ENCODE measurements around the gene DUSP19. TPM values are rescaled to one million over a fixed set of nuclear protein-coding genes. Genes with fewer than 3 reads are reported as not detected.
A peak's percentile ranks its signal among the peaks of the same experiment; 100 is the strongest.

DUSP19 gene
- total and polyA plus RNA-seq, 2 experiments from 2014 or later = 1.2 to 4.7 TPM

GRCh38 chr2:183123117-183123958 is 44.8 kb downstream of the DUSP19 start:
- H3K4me2 ChIP-seq = peak overlapping the region; percentile 74
- peak overlapping the region; percentile 59 for H3K4me3 ChIP-seq
- no peak for TF ChIP-seq EZH2 (IDR thresholded peaks at IDR 0.05; ENCODE audit: borderline replicate concordance)
- TF ChIP-seq, protein P1, sequence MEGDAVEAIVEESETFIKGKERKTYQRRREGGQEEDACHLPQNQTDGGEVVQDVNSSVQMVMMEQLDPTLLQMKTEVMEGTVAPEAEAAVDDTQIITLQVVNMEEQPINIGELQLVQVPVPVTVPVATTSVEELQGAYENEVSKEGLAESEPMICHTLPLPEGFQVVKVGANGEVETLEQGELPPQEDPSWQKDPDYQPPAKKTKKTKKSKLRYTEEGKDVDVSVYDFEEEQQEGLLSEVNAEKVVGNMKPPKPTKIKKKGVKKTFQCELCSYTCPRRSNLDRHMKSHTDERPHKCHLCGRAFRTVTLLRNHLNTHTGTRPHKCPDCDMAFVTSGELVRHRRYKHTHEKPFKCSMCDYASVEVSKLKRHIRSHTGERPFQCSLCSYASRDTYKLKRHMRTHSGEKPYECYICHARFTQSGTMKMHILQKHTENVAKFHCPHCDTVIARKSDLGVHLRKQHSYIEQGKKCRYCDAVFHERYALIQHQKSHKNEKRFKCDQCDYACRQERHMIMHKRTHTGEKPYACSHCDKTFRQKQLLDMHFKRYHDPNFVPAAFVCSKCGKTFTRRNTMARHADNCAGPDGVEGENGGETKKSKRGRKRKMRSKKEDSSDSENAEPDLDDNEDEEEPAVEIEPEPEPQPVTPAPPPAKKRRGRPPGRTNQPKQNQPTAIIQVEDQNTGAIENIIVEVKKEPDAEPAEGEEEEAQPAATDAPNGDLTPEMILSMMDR (IDR thresholded peaks at IDR 0.05; ENCODE audit: poor library complexity) = no peak
- no peak for TF ChIP-seq EZH2phosphoT487 (IDR thresholded peaks at IDR 0.05; ENCODE audit: low read depth, severe bottlenecking, unreplicated experiment)
- H3K9me2 ChIP-seq (replicated peaks; ENCODE audit: insufficient read depth) = no peaks in the 10 kb centered on the region
- 46% methylated on average over 17 of the region's 17 CpGs for WGBS (ENCODE audit: low lambda C conversion rate, missing lambda C conversion rate)
- DNase-seq (ENCODE audit: low spot score) = no peak
- peak overlapping the region; percentile 96 for H3K27ac ChIP-seq
- H3K27me3 ChIP-seq = no peaks in the 10 kb centered on the region
- no peaks in the 10 kb centered on the region for H3K36me3 ChIP-seq (replicated peaks; ENCODE audit: insufficient read depth, low read depth)
- peaks cover 6% of the 10 kb centered on the region for H3K4me1 ChIP-seq (ENCODE audit: insufficient read depth)
- peak overlapping the region; percentile 98 for H2AFZ ChIP-seq
- H4K20me1 ChIP-seq (ENCODE audit: insufficient read depth, poor library complexity, severe bottlenecking) = no peaks in the 10 kb centered on the region
- no peaks in the 10 kb centered on the region for H3K9me3 ChIP-seq (ENCODE audit: low read depth)
- peaks cover 32% of the 10 kb centered on the region for H3K79me2 ChIP-seq

DNA sequence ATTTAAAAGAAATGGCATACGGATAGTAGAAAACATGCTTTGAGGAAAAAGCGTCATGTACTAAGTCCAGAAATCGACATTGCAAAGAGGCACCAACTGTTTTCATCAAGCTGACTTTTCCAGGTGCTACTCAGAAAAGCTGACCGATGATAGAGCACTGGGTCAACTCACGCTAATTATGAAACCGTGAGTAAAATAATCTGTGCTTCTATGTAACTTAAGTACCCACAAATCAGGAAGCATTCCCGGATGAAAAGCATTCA is 45.3 kb downstream of the DUSP19 start:
- H3K27ac ChIP-seq = peak overlapping the region; percentile 96
- H3K4me1 ChIP-seq (ENCODE audit: insufficient read depth) = peaks cover 6% of the 10 kb centered on the region
- H3K27me3 ChIP-seq = no peaks in the 10 kb centered on the region
- H3K79me2 ChIP-seq = peaks cover 37% of the 10 kb centered on the region
- 6% methylated on average over 7 of the region's 7 CpGs for WGBS (ENCODE audit: low lambda C conversion rate, missing lambda C conversion rate)
- H2AFZ ChIP-seq = peak overlapping the region; percentile 98
- no peaks in the 10 kb centered on the region for H3K9me3 ChIP-seq (ENCODE audit: low read depth)
- H3K4me3 ChIP-seq = peak overlapping the region; percentile 59
- TF ChIP-seq, protein P1 (IDR thresholded peaks at IDR 0.05; ENCODE audit: poor library complexity) = no peak
- TF ChIP-seq EZH2 (IDR thresholded peaks at IDR 0.05; ENCODE audit: borderline replicate concordance) (no peak), EZH2phosphoT487 (IDR thresholded peaks at IDR 0.05; ENCODE audit: low read depth, severe bottlenecking, unreplicated experiment) (no peak)
- peak overlapping the region; percentile 74 for H3K4me2 ChIP-seq
- DNase-seq (ENCODE audit: low spot score) = no peak
- H4K20me1 ChIP-seq (ENCODE audit: insufficient read depth, poor library complexity, severe bottlenecking) = no peaks in the 10 kb centered on the region
- H3K9me2 ChIP-seq (replicated peaks; ENCODE audit: insufficient read depth) = no peaks in the 10 kb centered on the region
- H3K36me3 ChIP-seq (replicated peaks; ENCODE audit: insufficient read depth, low read depth) = peaks cover 2% of the 10 kb centered on the region

- WGBS (ENCODE audit: low lambda C conversion rate, missing lambda C conversion rate) = 2% methylated on average over 43 of the region's 43 CpGs
Observed at GRCh38 chr2:183124222-183124956, 45.8 kb downstream of the DUSP19 start, which contains the start of gene NUP35. Gene NUP35, plus strand, starts transcription at chr2:183124443. Its CDS starts 15 bp downstream, at chr2:183124458.

More at GRCh38 chr2:183124222-183124956, 45.8 kb downstream of the DUSP19 start, which contains the start of gene NUP35:
- H3K4me1 ChIP-seq (ENCODE audit: insufficient read depth) = peaks cover 6% of the 10 kb centered on the region
- peak; percentile 95 for DNase-seq (ENCODE audit: low spot score)
- H3K4me3 ChIP-seq = peak within 1 kb of the TSS; percentile 59
- no peaks in the 10 kb centered on the region for H3K9me3 ChIP-seq (ENCODE audit: low read depth)
- no peaks in the 10 kb centered on the region for H3K27me3 ChIP-seq
- peak within 1 kb of the TSS; percentile 96 for H3K27ac ChIP-seq
- peaks cover 42% of the 10 kb centered on the region for H3K79me2 ChIP-seq
- H2AFZ ChIP-seq = peak within 1 kb of the TSS; percentile 98
- peaks cover 4% of the 10 kb centered on the region for H3K36me3 ChIP-seq (replicated peaks; ENCODE audit: insufficient read depth, low read depth)
- H3K4me2 ChIP-seq = peak within 1 kb of the TSS; percentile 80
- TF ChIP-seq EZH2phosphoT487 (IDR thresholded peaks at IDR 0.05; ENCODE audit: low read depth, severe bottlenecking, unreplicated experiment) (no peak), EZH2 (IDR thresholded peaks at IDR 0.05; ENCODE audit: borderline replicate concordance) (no peak)
- TF ChIP-seq, protein P1 (IDR thresholded peaks at IDR 0.05; ENCODE audit: poor library complexity) = no peak
- no peaks in the 10 kb centered on the region for H4K20me1 ChIP-seq (ENCODE audit: insufficient read depth, poor library complexity, severe bottlenecking)
- H3K9me2 ChIP-seq (replicated peaks; ENCODE audit: insufficient read depth) = no peaks in the 10 kb centered on the region

Data from hepatocyte (in vitro differentiated cells).